ENCODE data around the gene HFM1. TPM values are rescaled to one million over a fixed set of nuclear protein-coding genes. Genes with fewer than 3 reads are reported as not detected.

Gene HFM1
- 2.1 and 2.4 TPM in 2 replicates for total RNA-seq (2021)
- long read RNA-seq, partial matches to known transcripts, result 0 of 8 reads
- long read RNA-seq, other reads (novel, unspliced or antisense), result 7 of 8 reads

GRCh38 chr1:91404151-91405012 lies at the start of gene HFM1:
Gene HFM1 (minus strand): TSS chr1:91404837. CDS start chr1:91401082, 3,755 bp downstream.
- Histone ChIP-seq H2BK120ac (ENCODE audit: low read depth, low read length, poor library complexity, severe bottlenecking) (no peak within 1 kb of the TSS), H4K20me1 (ENCODE audit: control insufficient read depth, insufficient read depth, insufficient read length) (no peaks in the 10 kb centered on the region), H2AFZ (ENCODE audit: low read length) (no peak within 1 kb of the TSS), H3K9ac (ENCODE audit: extremely low read depth, insufficient read length, low read length) (peak within 1 kb of the TSS; percentile 59), H2AK5ac (ENCODE audit: insufficient read length, low read length) (no peak within 1 kb of the TSS), H2BK12ac (ENCODE audit: insufficient read length, low read depth, low read length) (no peak within 1 kb of the TSS), H3K27ac (ENCODE audit: insufficient read length, low read depth, low read length) (no peak within 1 kb of the TSS), H3T11ph (ENCODE audit: low read length) (no peak within 1 kb of the TSS), H3K23me2 (ENCODE audit: insufficient read length, low read depth, low read length, poor library complexity, severe bottlenecking) (no peaks in the 10 kb centered on the region), H3K79me2 (ENCODE audit: insufficient read depth, low read length) (no peaks in the 10 kb centered on the region), H3K9me3 (ENCODE audit: control insufficient read depth, low read depth, low read length) (no peaks in the 10 kb centered on the region), H3K27me3 (ENCODE audit: insufficient read depth, low read length) (no peaks in the 10 kb centered on the region), H3K4me2 (ENCODE audit: insufficient read depth, insufficient read length, low read length) (peak within 1 kb of the TSS; percentile 29), H3K23ac (ENCODE audit: insufficient read length, low read depth, low read length) (no peak within 1 kb of the TSS), H2BK20ac (ENCODE audit: low read depth, low read length, poor library complexity, severe bottlenecking) (no peak within 1 kb of the TSS), H3K18ac (ENCODE audit: insufficient read length, low read depth, low read length) (no peak within 1 kb of the TSS), H3K4ac (ENCODE audit: low read depth, low read length) (no peak within 1 kb of the TSS), H3K56ac (ENCODE audit: insufficient read length, low read depth, low read length) (no peak within 1 kb of the TSS), H4K5ac (ENCODE audit: insufficient read length, low read depth, low read length) (no peak within 1 kb of the TSS), H3K4me1 (ENCODE audit: insufficient read depth, low read length) (no peaks in the 10 kb centered on the region; the same call in 1 of the 2 replicates), H4K91ac (ENCODE audit: insufficient read length, low read depth, low read length) (no peak within 1 kb of the TSS), H3K79me1 (ENCODE audit: insufficient read depth, low read depth, low read length, poor library complexity, severe bottlenecking) (no peaks in the 10 kb centered on the region), H2BK5ac (ENCODE audit: insufficient read length, low read length) (no peak within 1 kb of the TSS), H3K14ac (ENCODE audit: insufficient read depth, low read length) (peak within 1 kb of the TSS; percentile 82; the same call in 1 of the 2 replicates), H2BK15ac (ENCODE audit: low read depth, low read length) (no peak within 1 kb of the TSS), H4K8ac (replicated peaks; ENCODE audit: insufficient read length, low read depth, low read length) (no peak within 1 kb of the TSS)
- Mint-ChIP-seq H3K27ac (peak within 1 kb of the TSS; percentile 87 to 95 (median 88); a peak in 6 of 7 replicates), H3K4me1 (peaks cover 5 to 14% of the 10 kb centered on the region in 2 experiments), H3K36me3 (ENCODE audit: insufficient read depth in 1 of 3, low read depth in 3 of 3) (no peaks in the 10 kb centered on the region), H3K27me3 (ENCODE audit: low read depth) (no peaks in the 10 kb centered on the region), H3K4me3 (peak within 1 kb of the TSS; percentile 83 to 90), H3K9me3 (no peaks in the 10 kb centered on the region)
- WGBS (ENCODE audit: extremely low coverage, insufficient read length, low lambda C conversion rate), result no CpG with 5 or more reads among the region's 69 CpGs
- TF ChIP-seq, protein P1, sequence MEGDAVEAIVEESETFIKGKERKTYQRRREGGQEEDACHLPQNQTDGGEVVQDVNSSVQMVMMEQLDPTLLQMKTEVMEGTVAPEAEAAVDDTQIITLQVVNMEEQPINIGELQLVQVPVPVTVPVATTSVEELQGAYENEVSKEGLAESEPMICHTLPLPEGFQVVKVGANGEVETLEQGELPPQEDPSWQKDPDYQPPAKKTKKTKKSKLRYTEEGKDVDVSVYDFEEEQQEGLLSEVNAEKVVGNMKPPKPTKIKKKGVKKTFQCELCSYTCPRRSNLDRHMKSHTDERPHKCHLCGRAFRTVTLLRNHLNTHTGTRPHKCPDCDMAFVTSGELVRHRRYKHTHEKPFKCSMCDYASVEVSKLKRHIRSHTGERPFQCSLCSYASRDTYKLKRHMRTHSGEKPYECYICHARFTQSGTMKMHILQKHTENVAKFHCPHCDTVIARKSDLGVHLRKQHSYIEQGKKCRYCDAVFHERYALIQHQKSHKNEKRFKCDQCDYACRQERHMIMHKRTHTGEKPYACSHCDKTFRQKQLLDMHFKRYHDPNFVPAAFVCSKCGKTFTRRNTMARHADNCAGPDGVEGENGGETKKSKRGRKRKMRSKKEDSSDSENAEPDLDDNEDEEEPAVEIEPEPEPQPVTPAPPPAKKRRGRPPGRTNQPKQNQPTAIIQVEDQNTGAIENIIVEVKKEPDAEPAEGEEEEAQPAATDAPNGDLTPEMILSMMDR (conservative IDR thresholded peaks at IDR 0.05), result peak; percentile 27; the same call in 1 of the 3 replicates
- DNase-seq, result peak; percentile 93

Data from H9 (cell line).